NCI-H748 (cell line): ENCODE data around the gene CCDC85C.

Source experiments
- DNase-seq: peaks from one replicate; lab custom pipeline; 2025; ENCODE audit not compliant: unreplicated experiment; lab: John Stamatoyannopoulos, UW

CCDC85C gene

DNA sequence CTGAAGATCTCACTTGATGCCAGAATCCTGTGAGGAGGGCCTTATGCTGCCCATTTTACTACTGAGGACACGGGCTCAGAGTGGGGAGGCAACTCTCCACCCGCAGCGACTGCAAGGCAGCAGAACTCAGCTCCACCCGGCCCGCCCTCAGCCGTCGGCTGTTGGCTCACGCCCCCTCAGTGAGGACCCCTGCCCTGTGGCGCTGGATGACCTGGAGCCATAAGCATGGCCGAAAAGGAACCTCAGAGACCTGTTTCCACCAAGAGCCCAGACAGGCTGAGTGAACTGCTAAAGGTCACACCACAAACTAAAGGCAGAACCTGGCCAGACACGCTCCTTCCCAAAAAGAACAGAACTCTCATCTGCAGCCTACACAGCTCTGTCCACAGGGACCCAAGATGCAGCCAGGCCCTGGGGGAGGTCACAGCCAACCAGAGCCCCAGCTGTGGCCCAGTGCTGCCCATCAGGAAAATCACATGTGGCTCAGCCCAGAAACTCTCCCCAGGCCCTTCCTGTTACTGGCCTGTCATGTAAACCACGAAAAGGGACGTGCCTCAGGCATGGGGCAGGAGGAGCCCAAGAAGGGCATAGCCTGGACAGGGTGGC is 90.0 kb downstream of the CCDC85C start:
- no peak for DNase-seq

DNA sequence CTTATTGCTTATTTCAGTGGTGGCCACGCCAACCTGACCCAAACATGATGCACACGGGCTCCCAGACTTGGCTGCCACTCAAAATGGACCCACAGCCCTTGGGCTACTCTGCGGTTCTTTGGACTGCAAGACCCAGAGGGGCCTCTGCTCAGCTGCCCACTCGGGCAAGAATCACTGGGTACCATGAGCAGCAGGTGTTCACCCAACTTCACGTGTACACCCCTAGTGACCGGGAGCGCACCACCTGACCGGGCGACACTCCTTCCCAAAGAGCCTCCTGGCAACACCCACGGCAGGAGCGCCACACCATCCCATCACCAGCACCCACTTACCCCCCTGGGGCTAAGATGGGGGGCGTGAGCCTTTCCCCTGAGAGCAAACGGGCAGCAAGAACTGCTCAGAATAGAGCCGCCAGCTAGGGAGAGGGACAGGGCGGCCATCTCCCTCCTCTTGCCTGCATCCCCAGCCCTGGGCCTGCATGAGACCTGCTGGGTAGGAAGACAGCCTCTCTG is 90.8 kb downstream of the CCDC85C start:
- DNase-seq = no peak

DNA sequence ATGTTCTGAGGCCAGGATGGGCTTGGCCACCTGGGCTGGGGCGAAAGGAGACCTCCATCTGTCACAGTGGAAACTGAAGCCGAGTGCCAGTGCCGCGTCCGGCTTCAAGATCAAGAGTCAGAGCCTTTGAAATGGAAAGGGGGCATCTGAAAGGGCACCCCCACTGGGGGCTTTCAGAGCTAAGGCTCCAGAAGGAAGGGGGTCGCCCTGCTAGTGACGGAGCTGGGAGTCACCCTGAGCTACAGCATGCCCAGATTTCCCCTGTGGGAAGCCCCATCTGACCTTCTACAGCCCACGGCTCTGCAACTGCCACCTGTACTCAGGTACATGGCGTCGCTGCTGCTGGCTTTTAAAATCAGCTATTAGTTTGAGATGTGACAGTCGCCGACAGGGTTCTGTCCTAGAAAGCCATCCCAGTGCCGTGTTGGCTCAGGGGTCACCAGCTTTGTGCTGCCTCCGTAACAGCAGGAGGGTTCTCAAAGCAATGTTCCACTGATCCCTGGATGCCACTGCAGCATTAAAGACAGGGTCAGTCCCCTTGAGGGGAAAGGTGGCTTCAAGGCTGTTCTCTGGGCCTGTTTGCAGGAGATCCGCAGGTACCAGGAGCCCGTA is 91.3 kb downstream of the CCDC85C start:
- no peak for DNase-seq

DNA sequence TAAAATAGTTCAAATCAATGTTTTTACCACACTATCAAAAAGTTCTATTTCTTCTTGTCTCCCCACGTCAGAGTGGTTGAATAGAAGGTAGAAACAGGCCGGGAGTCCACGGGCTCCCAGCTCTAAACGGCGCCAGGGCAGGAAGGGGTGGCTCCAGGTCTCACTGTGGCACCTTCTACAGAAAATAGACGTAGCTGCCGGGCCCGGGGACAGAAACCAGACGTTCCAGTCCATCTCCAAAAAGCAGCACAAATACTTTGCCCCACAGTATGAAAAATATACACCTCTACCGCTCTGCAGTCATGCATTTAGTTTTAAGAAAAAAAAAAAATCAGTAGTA is 91.9 kb downstream of the CCDC85C start:
- no peak for DNase-seq

DNA sequence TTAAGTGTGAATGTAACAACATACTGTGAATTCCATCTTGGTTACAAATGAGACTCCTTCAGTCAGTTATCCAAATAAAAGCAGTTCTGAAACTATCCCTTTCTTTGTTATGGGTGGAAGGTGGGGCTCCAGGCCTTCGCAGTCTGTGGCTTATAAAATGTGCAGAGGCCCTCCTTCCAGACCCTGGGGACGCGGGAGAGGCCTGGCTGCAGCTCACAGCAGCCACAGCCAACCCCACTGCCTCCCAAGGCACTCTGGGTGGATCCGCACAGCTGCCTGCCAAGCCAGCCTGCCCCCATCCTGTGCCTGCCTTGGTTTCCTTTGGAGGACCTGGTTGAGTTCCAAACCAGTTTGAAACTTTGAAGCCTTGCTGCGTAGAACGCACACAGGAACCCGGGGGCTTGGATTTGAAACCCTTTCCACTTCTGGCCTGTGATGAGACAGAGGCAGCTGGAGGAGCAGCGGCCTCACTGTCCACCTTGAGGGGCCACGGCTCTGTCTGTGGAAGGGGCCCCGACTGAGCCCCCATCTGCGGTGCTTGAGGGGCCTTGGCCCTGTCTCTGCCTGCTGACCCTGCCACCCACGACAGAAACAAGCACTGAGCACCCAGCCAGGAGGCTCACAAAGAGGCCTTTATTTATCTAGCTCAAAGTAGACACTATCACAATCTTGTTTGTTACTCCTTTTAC is 92.4 kb downstream of the CCDC85C start:
- no peak for DNase-seq

DNA sequence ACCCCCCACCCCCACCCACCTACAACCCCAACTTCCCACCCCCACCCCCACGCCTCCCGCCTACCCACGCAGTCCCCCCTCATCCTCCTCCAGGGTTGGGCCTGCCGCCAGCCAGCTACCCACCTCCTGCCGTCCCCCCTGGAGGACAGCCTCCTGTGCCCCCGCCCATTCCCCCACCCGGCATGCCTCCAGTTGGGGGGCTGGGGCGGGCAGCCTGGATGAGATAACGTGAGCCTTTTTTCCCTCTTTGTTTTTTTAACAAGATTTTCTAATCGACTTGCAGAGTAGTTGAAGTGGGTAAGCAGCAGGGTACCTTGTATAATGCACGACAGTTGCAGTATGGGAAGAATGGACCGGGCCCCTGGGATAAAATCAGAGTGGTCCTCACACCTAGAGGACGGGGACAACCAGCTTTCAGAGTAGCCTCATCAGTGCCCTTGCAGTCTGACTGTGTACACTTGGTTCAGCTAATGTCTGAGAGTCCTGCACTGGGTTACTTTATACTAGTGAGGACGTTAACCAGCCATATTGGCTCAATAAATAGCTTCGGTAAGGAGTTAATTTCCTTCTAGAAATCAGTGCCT is 93.4 kb downstream of the CCDC85C start:
- DNase-seq = no peak

DNA sequence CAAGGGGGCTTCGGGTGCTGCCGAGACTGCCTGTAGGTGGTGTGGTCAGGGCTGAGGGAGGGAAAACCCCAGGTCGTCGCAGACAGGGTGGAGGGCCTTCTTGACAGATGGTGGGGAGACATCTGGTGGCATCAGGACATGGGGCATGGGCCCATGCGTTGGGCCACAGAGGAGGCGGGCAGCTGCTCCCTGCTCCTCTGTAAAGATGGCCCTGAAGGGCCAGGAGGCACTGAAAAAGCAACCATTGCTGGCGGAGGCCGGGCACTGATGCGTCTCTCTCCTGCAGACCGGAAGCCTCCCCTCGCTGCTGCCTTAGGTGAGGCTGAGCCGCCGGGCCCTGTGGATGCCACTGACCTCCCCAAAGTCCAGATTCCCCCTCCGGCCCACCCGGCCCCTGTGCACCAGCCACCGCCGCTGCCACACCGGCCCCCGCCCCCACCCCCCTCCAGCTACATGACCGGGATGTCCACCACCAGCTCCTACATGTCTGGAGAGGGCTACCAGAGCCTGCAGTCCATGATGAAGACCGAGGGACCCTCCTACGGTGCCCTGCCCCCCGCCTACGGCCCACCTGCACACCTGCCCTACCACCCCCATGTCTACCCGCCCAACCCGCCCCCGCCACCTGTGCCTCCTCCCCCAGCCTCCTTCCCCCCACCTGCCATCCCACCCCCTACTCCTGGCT is 94.0 kb downstream of the CCDC85C start:
- DNase-seq = no peak

DNA sequence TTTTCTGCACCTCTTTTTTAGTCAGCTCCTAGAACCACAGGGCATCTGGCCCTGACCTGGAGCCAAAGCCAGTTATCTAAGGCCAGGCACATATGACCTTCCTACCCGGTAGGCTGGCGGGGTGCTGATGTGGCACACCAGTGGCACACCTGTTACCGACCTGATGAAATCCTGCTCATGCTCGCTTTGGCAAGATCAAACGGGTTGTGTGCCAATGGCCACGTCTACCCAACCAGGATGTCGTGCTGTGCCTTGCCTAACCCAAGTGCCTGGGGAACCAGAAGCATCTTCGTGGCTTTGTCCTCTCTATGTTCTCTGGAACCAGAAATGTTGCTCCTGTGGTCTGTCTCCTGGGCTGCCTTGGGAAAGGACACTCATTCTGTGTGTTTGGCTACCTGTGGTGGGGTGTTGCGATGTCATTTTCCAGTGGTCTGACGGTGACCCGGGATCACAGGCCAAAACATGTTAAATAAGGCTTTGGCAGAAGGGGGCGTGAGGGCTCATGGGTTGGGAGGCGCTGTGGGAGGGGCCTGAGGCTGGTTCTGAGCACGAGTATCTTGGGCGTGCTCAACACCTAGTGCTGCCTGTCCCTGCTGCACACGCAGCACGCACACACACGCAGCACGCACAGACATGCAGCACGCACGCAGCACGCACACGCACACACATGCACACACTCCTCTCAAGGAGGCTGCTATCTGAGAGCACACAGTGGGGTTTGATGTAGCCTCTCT is 94.9 kb downstream of the CCDC85C start:
- DNase-seq = no peak

DNA sequence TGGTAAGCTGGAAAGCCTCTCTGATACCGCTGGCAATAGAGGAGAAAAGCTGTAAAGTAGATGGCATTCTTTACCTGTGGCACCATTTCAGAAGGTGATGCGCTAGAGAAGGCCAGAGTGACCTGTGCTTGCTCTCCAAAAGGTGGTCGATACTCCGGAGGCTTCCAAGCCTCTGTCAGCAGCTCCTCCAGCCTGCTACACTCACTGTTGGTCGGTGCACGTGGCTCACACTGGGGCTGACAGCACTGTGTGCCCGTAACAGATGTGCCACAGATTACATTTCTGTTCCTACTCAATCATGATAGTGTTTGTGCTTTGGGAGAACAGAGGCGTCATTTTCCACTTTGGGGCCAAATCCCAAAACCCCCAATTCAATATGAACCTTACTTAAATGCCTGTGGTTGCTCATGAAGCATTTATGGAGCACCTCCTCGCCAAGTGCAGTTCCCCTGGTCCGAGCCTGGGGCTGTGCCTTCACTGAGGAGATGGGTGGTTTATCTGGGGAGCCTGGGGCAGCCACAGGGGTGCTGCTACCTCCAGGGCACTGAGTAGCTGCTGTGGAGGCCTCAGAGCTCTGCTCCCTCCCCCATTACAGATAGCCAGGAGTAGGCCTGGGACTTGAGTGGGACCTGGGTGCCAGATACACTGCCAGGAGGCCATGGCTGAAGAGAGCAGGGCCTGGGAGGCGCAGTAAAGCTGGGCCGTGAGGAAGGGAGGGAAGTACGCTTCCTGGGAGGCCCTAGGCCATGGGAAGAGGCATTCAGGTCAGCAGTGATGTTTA is 96.0 kb downstream of the CCDC85C start:
- no peak for DNase-seq

DNA sequence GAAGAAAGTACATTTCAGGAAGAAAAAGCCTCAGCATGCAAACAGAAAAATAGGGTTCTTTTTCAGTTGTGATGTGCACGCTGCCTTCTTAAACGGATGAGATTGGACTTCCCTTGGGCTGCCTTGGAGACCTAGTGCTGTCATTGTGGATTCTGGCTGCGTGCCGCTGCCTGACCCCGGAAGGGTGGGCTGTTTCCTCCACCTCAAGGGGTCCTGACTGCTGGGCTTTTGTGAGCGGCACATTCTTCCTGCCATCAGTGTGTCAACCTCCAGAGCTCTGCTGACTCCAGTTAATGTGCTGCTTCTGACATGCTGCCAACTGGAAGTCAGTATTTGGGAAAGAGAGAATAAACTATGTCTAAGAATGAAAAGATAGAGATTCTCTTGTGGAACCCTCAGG is 97.7 kb downstream of the CCDC85C start:
- DNase-seq = no peak

DNA sequence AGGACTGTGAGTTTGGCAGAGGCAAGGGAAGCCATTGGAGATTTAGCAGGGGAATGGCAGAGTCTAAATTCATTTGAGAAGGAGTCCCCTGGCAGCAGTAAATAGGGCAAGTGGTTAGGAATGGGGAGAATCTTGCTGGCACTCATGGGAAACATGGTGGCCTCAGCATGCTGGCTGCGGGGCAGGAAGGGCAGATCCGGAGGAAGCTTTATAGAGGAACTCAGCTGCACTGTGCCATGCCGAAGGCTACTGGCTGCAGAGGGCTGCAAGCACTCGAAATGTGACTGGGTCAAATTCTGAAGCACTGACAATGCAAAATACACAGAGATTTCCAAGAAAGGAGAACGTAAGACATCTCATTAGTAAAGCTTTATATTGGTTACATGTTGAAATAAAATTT is 98.9 kb downstream of the CCDC85C start:
- no peak for DNase-seq

DNA sequence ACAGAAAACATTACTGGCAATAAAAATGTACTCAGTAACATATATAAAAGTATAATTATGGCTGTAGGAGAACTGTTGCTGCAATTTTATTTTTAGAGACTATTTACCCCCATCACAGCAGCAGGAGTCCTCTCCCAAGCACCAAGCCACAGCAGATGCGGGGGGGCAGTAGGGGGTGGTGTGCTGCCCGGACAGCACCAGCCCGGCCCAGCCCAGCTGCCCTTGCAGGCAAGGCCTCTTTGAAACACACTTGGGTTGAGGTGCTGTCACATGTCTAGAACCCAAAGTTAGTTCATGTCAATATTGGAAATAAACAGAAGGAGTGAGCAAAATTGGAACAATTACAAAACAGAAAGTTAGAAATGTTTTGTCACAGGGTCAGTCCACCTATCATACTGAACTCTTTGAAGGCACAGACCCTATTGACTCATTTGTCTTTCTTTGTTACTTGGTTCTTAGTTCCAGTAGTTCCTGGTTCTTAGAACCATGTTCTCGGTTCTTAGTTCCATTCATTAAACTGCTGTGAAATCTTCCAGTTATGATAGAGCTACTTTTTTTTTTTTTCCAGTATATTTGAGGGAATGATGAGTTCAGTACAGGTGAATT is 100.1 kb downstream of the CCDC85C start:
- DNase-seq = no peak

DNA sequence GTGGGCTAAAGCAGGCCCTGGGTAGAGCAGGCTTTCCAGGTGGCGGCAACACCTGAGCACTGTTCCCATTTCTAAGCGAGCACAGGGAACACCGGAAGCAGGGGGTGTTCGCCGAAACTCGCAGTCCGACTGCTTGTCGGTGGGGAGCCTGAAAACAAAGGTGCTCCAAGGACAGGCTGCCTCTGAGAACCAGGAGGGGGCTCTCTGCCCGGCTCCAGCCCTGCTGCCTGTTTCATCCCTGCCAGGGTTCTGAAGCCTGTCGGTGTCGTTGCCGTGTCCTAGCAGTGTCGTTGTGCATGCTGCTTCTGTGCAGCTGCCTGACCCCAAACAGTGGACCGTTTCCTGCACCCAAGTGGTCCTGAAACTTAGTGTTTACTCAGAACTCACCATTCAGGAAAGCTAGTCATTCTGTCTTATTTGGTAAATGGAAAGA is 101.0 kb downstream of the CCDC85C start:
- no peak for DNase-seq

DNA sequence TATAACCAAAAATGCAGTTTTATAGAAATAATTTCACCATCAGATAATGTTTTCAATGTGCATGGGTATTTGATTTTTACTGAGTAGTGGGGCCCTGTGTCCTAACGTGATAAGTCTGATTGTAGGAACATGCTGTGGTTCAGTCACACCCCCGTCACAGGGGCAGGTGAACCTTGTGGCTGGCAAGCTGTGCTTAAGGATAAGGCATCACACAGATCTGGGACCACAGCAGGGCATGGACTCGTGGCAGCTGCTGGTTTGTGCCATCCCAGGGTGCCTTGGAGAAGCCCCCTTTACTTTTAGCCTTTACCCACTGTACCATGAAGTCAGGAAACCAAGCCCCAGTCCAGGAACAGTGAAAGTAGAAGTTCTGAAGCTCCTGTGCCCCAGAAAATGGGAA is 106.1 kb downstream of the CCDC85C start:
- no peak for DNase-seq

DNA sequence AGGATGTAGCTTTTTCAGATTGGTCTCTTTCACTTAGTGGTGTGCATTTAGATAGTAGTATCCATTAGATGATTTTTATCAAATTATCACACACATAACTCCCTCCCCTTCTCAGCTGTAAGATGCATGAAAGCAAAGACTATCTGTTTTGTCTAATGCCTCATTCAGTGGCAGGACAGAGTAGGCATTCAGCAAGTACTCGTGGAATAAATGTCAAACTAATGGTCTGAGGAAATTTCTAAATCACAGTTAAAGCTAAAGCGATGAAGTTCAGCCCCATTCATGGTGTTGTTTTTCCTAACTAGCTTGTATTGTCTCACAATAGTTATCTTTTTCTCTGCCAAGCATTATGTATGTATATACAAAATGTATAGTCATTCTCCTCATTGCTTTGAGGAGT is 106.7 kb downstream of the CCDC85C start:
- no peak for DNase-seq

DNA sequence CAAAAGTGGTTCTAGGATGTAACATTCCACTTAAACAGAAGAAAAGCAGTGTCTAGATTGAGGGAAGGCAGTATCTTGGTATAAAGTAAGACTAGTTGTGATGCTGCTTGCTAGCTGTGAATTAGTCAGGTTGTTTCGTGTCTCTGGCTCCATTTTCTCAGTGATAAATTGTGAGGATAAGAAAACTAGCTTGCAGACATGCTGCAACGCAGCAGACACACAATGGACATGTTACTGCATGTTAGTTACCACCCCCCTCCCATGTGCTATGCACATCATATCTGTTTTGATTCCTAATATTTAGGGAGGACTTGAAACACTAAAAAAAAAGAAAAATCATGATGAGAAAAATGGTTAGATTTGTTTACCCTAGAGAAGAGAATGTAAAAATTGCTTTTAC is 119.9 kb downstream of the CCDC85C start:
- no peak for DNase-seq

DNA sequence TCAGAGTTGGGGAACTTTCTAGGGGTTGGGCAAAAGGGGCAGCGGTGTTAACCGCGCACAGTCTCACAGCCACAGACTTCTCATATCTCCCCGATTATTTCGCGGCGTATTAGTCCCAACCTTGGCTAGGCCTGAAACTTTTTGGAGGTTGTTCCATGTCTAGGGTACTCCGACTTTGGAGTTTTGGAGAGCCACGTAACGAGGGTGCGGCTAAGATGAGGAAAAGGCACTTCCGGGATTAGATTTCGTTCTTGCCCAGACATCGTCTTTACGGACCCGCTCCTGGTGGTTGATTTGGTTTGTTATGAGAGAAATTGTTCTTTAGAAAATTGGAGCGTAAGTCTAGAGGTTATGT is 122.3 kb downstream of the CCDC85C start:
- peak; percentile 50 for DNase-seq

DNA sequence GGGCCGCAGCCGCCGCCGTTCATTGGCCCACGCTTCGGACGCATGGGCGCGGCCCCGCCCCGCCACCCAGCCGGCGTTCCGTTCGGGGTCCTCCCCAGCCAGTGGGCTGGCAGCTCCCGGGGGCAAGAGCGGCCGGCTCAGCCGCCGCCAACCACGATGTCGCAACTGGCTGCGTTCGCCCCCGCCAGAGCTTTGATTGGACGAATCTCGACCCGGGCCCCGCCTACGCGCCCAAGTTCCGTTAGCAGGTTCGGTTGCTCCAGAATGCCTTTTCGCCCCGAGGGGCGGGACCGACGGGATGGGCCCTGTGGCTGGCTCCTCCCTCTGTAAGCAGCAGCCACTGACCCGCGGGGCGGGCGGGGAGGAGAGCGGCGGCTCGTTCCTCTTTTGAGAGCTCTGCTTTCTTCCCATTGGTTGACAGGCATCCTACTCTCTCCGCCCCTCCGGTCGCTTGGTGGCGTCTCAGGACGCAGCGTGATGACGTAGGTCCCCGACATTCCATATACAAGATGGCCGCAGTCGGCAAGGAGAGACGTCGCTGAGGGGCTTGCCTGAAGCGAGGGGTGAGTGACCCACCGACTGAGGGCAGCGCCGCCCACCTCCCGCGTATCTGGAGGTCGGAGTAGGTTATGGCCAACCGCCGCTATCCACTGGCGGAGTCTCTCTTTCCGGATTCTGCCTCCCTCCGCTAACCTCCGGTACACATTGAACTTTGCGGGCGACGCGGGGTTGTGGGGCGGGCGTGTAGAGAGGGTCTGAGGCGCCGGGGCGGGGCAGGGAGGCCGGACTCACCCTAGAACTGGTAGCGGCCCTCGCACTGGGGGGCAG is 122.9 kb downstream of the CCDC85C start, which contains the start of gene CCNK:
TSS of gene CCNK (plus strand) at position 493 of the 828 bp plus-strand sequence. CDS start 11,269 bp downstream, outside the sequence.
- peak; percentile 100 for DNase-seq
